ENCODE results near the gene ITIH5. TPM values are rescaled to one million over a fixed set of nuclear protein-coding genes. Genes with fewer than 3 reads are reported as not detected.

Gene ITIH5
- total RNA-seq, 1 donor from 2014 or later = 11.1 TPM

DNA sequence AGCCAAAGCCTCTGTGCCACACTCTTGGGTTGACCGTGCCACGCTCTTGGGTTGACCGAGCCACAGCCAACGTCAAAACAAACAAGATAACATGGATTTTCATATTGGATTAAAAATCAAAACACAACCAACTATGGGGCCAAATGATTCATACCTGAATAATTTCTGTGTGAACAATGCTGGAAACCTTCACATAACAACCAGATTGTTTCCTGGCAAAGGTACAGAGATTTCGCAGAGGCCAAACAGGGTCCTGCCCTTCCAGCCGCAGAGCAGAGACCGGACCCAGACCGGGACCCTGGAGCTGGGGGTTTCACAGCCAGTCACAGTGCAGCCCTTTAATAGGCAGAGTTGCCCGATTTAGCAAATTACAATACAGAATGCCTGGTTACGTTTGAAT, 40.5 kb downstream of the ITIH5 start:
- DNase-seq (ENCODE audit: low read depth) = no peak

DNA sequence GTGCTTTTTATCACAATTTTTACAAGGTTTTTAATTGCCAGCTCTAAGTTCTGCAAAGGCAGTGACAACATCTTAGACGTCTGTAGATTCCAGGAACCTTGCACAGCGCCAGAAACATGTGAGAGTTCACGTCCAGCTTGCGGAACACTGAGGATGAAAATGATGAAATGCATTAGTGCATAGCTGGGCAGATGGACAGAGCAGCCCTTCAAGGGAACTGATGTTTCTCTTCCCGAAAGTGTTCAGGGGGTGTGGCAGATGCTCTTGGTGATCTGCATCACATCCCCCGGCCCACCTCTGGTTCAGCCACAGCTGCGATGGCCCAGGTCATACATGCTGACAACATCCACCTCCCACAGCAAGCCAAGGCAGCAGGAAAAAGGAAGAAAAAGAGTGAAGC, 40.9 kb downstream of the ITIH5 start:
- no peak for DNase-seq (ENCODE audit: low read depth)

DNA sequence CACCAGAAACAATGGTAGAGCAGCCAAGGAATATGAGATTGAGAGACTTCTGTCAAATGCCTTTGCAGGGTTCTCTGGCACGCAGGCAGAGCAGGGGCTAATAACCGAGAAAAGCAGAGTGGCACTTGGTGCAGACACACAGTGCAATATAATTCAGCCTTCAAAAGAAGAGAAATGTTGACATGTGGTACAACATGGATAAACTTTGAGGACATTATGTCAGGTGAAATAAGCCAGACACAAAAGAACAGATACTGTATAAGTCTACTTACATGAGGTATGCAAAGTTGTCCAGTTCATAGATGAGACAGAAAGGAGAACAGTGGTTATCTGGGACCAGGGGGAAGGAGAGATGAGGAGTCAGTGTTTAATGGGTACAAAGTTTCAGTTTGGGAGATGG, 41.8 kb downstream of the ITIH5 start:
- DNase-seq (ENCODE audit: low read depth) = no peak

DNA sequence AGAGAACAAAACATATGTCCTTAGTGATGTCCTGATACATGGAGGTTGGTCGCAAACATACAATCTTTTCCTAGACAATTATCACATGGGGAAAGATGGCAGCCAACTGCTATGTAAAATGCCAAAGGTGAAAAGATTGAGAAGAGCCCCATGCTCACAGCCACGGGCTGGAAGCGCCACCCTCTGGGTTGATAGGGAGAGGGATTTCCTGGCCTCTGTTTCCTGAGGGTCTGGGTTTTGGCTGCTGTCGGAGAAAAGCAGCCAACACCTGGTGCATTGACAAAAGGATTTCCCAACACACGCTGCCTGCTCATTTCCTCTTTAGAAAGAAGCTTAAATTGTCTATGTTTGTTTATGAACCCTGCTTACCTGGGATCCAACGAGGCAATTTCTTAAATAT, 43.8 kb downstream of the ITIH5 start:
- DNase-seq (ENCODE audit: low read depth) = no peak

DNA sequence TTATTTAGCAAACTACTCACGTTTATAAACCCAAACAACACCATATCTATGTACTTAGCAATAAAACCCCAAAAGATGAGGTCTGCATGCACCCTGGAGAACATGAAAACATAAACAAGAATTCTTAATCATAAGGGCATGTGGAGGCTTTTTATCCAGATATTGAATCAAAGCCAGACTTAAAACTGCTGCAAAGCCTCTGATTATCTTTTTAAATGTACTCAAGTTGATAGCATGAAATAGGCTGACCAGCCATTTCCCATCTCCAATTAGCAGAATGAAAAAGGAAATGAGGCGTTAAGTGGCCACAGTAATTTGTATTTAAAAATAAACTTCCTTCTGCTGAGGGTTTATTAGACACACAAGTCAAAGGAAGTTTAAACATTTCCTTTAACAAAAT, 48.3 kb downstream of the ITIH5 start:
- no peak for DNase-seq (ENCODE audit: low read depth)

DNA sequence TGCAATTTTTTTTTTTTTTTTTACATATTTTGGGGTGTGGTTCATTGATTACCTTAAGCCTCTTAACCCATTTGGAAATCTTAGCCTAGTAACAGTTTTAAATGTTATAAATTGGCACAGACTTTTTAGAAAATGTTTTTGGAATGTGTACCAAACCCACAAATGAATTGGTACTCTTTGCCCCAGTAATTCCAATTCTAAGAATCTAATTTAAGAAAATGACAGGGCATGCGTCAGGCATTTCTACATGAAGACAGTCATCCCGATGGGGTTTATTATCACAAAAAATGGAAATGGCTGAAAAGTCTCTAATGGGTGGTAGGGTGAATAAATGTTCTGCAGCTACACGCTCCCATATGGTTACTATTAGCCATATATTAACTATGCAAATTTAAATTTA, 54.9 kb downstream of the ITIH5 start:
- DNase-seq (ENCODE audit: low read depth) = no peak

DNA sequence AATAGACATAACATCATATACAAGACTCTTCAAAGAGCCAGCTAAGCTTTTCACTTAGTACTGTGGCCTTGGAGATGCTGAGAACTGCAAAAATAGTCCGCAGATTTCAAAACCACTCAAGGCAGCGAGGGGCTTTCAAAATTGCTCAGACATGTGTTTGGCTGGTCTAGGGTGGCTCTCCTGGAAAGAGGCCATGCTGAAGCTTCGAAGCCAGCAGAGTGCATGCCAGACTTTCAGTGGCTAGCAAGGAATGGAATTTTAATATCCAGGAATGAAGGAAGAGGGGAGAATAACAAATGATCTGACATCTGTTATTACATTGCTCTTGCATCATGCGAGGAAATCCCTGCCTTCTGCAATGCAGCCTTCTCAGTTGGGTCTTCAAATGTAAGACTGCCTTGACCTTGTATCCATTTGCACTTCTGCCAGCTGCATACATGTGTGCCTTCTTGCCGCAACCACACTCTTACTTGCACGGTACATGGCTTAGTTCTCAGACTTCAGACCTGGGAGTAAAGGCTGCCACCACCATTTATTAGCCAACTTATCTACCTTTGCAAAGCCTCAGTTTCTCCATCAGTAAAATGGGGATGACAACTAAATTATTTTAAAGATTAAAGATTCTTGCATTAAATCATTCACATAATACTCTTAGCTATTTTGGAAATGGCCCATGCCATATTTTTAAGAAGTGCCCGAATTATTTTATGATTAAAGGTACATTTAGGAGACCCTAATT, 55.9 kb downstream of the ITIH5 start:
- no peak for DNase-seq (ENCODE audit: low read depth)

DNA sequence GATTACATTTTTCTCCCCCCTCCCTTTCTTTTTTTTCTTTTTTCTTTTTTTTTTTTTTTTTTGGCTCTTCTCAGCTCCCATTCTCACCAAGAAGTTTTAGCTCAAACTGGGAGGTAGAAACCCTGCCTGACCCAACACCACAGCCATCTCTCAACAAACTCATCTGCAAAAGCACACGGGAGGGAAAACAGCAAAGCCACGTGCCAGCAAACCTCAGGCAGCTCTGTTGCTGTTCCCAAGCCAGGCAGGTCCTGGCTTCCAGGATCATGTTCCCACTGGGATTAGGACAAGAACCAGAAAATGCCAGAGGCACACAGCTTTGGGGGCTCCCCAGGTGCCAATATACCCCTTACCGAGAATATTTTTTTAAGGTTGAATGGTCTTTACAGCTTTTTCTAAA, 56.7 kb downstream of the ITIH5 start:
- DNase-seq (ENCODE audit: low read depth) = no peak

DNA sequence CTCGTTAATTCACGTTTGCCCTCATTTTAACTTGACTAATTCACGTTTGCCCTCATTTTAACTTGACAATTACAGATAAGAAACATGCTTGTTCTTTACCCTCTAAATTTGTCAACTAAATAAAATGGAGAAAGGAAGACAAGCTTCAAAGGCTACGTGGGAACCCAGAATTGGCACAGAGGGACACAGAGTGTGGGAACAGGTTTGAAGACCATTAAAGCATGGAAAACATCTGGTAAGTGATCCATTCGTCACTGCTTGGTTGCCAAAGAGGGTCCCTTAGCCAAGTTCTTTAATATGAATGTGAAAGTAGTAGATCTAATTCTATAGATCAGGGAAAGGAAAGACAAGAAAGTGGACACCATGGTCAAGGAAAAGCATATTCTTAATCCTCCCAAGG, 57.2 kb downstream of the ITIH5 start:
- no peak for DNase-seq (ENCODE audit: low read depth)

DNA sequence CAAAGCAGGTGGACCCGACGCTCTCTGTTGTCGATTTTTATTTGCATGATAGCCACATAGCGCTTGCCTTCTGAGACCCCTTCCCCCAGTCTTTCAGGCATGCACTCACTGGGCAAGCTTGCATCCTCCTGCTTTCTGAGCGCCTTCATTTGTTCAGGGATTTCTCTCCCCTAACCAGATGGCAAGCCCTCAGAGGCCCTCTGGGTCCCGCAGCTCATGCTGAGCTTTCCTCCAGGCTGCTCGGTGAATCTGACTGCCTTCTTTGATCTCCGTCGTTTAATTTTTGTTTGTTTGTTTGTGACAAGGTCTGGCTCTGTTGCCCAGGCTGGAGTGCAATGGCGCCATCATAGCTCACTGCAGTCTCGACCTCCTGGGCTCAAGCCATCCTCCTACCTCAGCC, 58.8 kb downstream of the ITIH5 start:
- DNase-seq (ENCODE audit: low read depth) = no peak

DNA sequence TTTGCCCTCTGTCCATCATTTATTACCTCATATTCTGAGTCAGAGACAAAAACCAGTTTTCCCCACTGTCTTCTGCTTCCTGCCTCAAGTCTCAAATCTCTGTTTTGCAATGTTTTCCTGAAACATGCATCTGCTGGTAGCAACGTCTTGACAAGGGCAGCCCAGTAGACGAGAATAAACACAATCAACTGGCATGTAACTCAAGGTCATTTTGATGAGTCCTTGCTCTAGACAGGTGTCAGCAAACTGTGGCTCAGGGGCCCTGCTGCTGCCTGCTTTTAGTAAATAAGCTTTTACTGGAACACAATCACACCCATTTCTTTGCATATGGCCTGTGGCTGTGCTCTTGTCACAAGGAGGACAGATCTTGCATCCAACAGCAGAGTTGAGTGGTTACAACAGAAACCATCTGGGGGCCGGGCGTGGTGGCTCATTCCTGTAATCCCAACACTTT, 59.8 kb downstream of the ITIH5 start:
- no peak for DNase-seq (ENCODE audit: low read depth)

DNA sequence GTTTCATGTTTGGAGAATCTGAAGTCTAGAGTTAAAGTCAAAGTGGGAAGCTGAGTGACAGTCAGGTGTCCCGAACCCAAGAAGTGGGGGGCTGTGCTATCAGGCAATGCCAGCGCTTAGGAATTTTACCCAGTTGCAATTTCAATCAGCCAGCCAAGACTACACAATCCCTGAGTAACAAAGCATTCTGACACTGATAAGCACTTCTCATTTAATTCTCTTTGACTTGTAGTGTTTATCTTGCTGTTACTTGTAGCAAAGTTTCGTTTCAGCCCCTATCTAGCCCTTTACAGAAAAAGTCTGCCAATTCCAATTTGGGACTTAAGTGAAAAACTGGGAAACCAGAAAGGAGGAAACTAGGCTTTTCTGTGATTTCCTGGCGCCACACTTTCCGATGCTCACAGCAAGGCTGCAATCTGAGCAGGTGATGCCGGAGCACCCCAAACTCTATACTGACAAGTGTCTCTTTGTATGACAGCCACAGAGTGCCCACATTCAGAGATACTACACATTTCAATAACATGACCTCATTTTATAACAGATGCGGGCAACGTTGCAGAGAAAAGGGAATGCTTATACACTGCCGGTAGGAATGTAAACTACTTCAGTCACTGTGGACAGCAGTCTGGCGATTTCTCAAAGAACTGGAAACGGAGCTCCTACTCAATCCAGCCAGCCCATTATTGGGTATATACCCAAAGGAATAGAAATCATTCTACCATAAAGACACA, 61.0 kb downstream of the ITIH5 start:
- no peak for DNase-seq (ENCODE audit: low read depth)

DNA sequence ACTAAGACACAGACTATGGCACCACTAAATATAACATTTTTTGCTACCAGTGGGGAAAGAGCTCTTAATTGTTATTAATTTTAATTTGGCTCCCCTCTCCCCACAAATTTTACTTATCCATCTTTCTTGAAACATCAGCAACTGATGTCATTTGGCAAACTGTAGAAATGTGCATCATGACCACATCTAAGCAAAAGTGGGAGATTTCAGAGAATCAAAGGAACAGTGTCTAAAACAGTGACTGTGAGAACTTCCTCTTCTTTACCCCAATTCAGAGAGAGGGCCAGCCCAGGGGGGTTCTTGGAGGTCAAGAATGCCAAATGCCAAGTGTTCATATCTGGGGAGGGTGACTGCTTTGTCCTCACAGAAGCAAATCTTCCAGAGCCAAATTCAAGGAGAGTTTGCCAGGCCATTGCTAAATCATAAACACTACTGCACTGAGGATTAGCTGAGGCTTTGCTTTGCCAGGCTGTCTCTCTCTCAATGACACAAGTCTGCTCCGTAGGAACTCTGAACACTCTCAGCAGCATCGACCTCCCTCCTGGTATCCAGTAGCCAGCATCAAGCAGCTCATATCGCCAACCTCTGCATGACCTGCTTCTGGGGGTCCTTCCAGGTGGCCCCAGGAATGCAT, 65.6 kb downstream of the ITIH5 start:
- no peak for DNase-seq (ENCODE audit: low read depth)

DNA sequence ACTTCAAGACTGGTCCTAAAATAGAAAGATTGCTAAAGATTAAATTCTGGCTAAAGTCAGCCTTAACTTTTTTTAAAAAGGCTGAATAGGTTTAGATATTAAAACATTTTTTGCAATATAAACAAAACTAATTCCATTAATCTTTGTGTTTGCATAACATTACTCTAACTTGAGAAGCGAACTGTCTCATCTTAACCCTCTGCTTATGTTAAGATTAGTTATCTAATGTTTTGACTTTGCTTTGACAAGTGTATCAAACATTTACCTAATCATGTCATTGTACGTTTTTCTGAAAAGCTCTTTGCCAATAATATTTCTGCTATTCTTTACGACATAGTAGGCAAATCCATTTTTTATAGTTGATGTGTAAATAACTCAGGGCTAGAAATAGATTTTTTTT, 68.0 kb downstream of the ITIH5 start:
- no peak for DNase-seq (ENCODE audit: low read depth)

DNA sequence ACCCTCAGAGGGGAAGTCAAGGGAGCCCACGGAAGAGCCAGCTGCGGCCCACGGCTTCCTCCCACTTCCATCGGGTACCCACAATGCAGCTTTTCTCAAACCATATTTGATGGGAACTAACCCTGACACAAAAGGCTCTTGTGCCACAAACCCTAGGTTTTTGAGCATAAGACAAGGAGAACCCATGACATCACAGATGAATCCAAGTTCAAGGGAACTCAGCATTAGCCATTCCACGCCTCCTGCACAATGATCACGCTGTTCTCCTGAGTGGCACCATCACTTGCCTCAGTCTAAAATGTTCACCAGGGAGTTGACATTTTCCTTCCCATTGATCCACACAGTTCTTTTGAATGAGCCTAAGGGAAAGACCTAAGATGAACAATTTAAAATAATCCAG, 70.4 kb downstream of the ITIH5 start:
- no peak for DNase-seq (ENCODE audit: low read depth)

DNA sequence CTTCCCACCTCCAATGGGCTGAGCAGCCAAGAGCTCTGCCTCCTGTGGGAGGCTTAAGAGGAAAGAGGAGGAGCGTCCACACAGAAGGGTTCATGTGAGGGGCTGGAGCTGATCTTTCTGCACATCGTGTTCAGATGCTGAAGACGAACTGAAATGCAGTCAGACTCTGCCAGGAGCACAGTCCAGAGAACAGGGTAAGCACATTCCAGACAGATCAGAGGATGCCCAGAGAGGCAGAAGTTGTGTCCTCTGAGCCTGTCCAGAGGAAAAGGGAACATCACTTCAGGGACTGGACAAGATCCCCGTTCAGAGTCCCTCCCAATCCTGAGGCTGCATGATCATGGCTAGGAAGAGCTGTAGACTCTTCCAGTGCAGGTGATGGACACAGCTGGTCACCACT, 72.9 kb downstream of the ITIH5 start:
- no peak for DNase-seq (ENCODE audit: low read depth)

DNA sequence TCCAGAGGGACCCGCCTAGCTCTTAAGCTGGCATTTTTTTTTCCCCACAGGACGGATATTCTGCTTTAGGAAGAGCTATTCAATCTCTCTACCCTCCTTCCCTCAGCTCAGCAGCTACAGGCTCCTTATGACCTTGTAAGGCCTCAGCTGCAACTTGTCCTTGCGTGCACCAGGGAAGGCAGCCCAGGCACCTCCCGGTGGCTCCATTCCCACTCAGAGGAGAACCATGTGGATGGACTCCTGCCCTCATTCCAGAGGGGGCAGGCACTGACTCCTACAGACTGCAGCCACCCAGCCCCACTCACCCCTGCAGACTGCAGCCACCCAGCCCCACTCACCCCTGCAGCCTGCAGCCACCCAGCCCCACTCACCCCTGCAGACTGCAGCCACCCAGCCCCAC, 73.7 kb downstream of the ITIH5 start:
- DNase-seq (ENCODE audit: low read depth) = no peak

DNA sequence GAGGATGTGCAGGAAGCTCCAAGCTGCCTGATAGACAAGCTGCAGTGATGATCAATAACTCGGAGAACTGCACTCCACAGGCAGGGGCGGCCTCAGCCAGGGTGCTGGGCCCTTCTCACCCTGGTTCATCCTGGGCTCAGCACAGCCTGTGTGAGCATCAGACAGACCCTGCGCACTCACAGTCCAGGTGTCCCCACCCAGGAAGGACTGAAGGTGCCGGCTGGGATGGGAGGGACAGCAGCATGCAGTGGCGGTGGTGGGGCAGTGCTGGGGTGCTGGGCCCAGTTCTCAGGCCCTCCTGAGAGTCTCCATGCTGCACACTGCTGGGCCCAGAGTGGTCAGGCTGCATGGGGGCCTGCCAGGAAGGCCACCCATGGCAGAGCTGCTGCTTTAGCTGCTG, 74.1 kb downstream of the ITIH5 start:
- no peak for DNase-seq (ENCODE audit: low read depth)

DNA sequence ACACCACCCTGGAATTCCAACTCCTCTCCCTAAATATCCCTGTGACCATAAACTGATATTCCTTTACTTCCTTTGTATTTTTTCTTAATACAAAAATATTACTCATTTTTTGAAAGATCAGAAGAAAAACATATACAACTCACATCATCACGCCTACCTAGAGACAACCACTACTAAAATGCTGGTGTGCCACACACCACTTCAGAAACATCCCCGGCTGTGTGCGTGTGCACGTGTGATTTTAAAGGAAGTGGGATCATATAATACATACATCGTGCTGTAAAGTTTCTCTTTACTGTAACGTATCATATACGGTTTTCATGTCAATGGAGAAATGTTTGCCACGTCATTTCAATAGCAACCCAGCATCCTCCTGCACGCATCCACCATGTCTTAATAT, 76.5 kb downstream of the ITIH5 start:
- DNase-seq (ENCODE audit: low read depth) = no peak

DNA sequence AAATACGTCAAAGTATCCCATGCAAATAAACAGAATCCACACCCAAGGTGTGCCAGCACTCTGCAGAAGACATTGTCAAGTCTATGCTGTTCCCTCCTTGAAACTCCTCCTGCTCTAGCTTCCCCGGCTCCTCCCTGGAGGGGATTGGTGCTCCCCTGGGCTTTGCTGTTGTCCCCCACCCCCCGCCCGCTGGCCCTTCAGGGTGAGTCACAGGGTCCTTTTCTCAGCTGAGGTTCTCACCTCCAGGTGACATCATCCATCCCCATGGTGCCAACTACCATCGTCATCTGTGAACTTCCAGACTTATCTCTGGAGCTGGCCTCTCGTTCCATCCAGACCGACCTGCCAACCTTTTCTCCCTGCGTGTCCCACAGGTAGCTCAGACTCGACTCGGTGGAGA, 77.0 kb downstream of the ITIH5 start:
- DNase-seq (ENCODE audit: low read depth) = no peak

DNA sequence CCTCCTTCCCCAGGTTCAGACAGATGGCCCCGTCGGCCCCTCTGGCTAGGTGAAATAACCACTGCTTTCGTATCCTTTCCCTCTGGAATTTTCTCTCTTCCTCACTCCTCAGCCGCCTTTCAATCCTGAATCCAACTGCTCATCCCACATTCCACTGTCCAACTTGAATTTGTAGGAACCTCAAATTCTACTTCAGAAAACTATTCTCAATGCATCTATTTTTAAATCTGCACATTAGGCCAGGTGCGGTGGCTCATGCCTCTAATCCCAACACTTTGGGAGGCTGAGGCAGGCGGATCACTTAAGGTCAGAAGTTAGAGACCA, 78.9 kb downstream of the ITIH5 start:
- no peak for DNase-seq (ENCODE audit: low read depth)

DNA sequence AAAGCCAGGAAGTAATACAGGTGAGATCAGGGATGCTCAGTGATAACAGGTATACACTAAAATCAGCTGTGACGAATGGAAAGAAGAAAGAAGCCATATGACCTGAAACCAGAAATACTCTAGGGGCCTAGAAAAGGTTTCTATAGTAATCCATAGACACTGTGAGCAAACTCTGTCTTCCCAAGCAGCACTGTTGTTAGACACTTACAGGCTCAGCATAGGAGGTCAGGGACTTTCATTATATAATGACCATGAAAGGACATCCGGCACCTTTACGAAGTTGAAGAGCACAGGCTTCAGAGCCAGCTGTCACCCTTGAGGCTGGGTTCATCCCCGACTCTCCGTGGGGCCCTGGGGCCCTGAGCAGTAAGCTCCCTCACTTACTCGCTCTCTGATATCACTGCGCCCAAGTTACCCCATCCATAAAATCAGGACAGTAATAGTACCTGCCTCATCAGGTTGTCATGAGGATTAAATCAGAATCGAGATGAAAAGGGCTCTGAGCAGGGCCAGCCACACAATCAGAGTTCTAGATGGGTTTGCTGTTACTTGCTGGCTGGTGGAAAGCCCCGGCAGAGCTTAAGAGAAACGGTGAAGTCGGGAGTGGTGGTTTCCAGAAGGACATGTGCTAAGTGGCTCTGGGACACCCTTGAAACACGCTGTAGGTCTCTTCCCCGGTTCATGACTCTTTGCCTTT, 79.5 kb downstream of the ITIH5 start:
- no peak for DNase-seq (ENCODE audit: low read depth)

DNA sequence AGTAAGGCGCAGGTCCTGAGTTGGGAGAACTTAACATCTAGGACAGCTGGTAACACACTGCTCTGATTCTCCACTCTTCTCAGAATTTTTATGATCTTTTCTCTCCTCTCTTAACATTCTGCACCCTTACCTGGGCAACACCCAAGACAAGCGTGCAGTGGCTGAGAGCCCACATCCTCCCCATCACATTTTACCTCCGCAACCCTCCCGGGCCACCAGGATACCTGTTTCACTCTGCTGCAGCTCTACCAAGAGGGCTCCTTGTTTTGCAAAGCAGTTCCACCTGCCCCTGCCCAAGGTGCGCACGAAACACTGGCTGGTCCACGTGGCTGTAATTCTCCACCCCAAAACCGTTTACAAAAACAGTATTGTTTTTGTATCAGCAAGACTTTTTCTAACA, 81.5 kb downstream of the ITIH5 start:
- DNase-seq (ENCODE audit: low read depth) = no peak
